T-helper 2 cell (primary cell): ENCODE results near the gene IL1RAPL1.
"Not testable (repeated sequence)": the region's sequence is repeated elsewhere in the genome, so short reads cannot be mapped to it uniquely, and the experiment has no call there.

ENCODE experiments used
- DNase-seq, 5 experiments: peaks; one replicate each; pipeline versions ENCODE4 v3.0.0 to v3.0.0-alpha.2; 2012 to 2022

Gene IL1RAPL1

GRCh38 chrX:28988246-28988645, 401.0 kb downstream of the IL1RAPL1 start:
- DNase-seq: no peak

- DNase-seq: no peak
Observed at GRCh38 chrX:28997706-28998463, 410.6 kb downstream of the IL1RAPL1 start.

GRCh38 chrX:28998609-28999135, 411.4 kb downstream of the IL1RAPL1 start:
- DNase-seq: no peak

GRCh38 chrX:29012867-29013266, 425.6 kb downstream of the IL1RAPL1 start:
- no peak for DNase-seq

GRCh38 chrX:29023207-29023606, 436.0 kb downstream of the IL1RAPL1 start:
- DNase-seq: no peak

GRCh38 chrX:29024871-29025270, 437.6 kb downstream of the IL1RAPL1 start:
- no peak for DNase-seq

- DNase-seq: no peak
Observed at GRCh38 chrX:29039501-29039900, 452.3 kb downstream of the IL1RAPL1 start.

- DNase-seq: no peak
Observed at GRCh38 chrX:29040160-29040559, 452.9 kb downstream of the IL1RAPL1 start.

GRCh38 chrX:29042341-29042740, 455.1 kb downstream of the IL1RAPL1 start:
- DNase-seq: no peak

- no peak for DNase-seq
Observed at GRCh38 chrX:29043746-29044145, 456.5 kb downstream of the IL1RAPL1 start.

- DNase-seq: no peak
Observed at GRCh38 chrX:29044423-29045184, 457.4 kb downstream of the IL1RAPL1 start.

- DNase-seq: no peak
Observed at GRCh38 chrX:29065477-29065876, 478.2 kb downstream of the IL1RAPL1 start.

- no peak for DNase-seq
Observed at GRCh38 chrX:29066516-29066915, 479.3 kb downstream of the IL1RAPL1 start.

GRCh38 chrX:29067351-29067750, 480.1 kb downstream of the IL1RAPL1 start:
- no peak for DNase-seq

- DNase-seq: no peak
Observed at GRCh38 chrX:29071525-29072320, 484.5 kb downstream of the IL1RAPL1 start.

- no peak for DNase-seq
Observed at GRCh38 chrX:29082558-29082957, 495.3 kb downstream of the IL1RAPL1 start.

- no peak for DNase-seq
Observed at GRCh38 chrX:29083823-29084222, 496.6 kb downstream of the IL1RAPL1 start.

GRCh38 chrX:29090811-29091210, 503.6 kb downstream of the IL1RAPL1 start:
- no peak for DNase-seq

GRCh38 chrX:29107231-29107630, 520.0 kb downstream of the IL1RAPL1 start:
- DNase-seq: no peak

GRCh38 chrX:29110041-29110440, 522.8 kb downstream of the IL1RAPL1 start:
- DNase-seq: no peak

- no peak for DNase-seq
Observed at GRCh38 chrX:29113221-29113620, 526.0 kb downstream of the IL1RAPL1 start.

- not testable (repeated sequence) for DNase-seq
Observed at GRCh38 chrX:29122817-29123216, 535.6 kb downstream of the IL1RAPL1 start.

GRCh38 chrX:29130905-29131304, 543.7 kb downstream of the IL1RAPL1 start:
- no peak for DNase-seq
